Measurements from ENCODE around the gene CAPN10.
"Not testable (repeated sequence)": the region's sequence is repeated elsewhere in the genome, so short reads cannot be mapped to it uniquely, and the experiment has no call there.

The CAPN10 gene

GRCh38 chr2:240557101-240557751, 29.3 kb upstream of the CAPN10 start:
- Mint-ChIP-seq H3K36me3 (ENCODE audit: insufficient read depth) (peaks cover 22% of the 10 kb centered on the region), H3K4me1 (peaks cover 40% of the 10 kb centered on the region), H3K4me3 (peak overlapping the region; percentile 87), H3K9me3 (no peaks in the 10 kb centered on the region), H3K27me3 (no peaks in the 10 kb centered on the region), H3K27ac (ENCODE audit: low read depth) (peak overlapping the region; percentile 71)
- no peak for DNase-seq (ENCODE audit: low spot score in 2 of 2)
- no peak for ATAC-seq (replicated peaks; ENCODE audit: extremely low read depth, poor library complexity, severe bottlenecking)

GRCh38 chr2:240557808-240558207, 28.7 kb upstream of the CAPN10 start, which contains the start of gene ANKMY1:
ANKMY1 (minus strand) TSS chr2:240557988; CDS start chr2:240557335, 653 bp downstream.
- ATAC-seq (replicated peaks; ENCODE audit: extremely low read depth, poor library complexity, severe bottlenecking) (no peak), DNase-seq (ENCODE audit: low spot score in 2 of 2) (no peak)
- H3K27ac Mint-ChIP-seq (ENCODE audit: low read depth) = peak within 1 kb of the TSS; percentile 71
- peak within 1 kb of the TSS; percentile 87 for H3K4me3 Mint-ChIP-seq
- no peaks in the 10 kb centered on the region for H3K9me3 Mint-ChIP-seq
- H3K27me3 Mint-ChIP-seq = no peaks in the 10 kb centered on the region
- H3K4me1 Mint-ChIP-seq = peaks cover 40% of the 10 kb centered on the region
- H3K36me3 Mint-ChIP-seq (ENCODE audit: insufficient read depth) = peaks cover 22% of the 10 kb centered on the region

GRCh38 chr2:240558236-240558761, 28.2 kb upstream of the CAPN10 start:
- Mint-ChIP-seq H3K36me3 (ENCODE audit: insufficient read depth) (peaks cover 22% of the 10 kb centered on the region), H3K27me3 (no peaks in the 10 kb centered on the region), H3K27ac (ENCODE audit: low read depth) (no peak overlapping the region), H3K4me1 (peaks cover 41% of the 10 kb centered on the region), H3K9me3 (no peaks in the 10 kb centered on the region), H3K4me3 (peak overlapping the region; percentile 87)
- no peak for ATAC-seq (replicated peaks; ENCODE audit: extremely low read depth, poor library complexity, severe bottlenecking)
- DNase-seq (ENCODE audit: low spot score in 2 of 2) = no peak

- Mint-ChIP-seq H3K27ac (ENCODE audit: low read depth) (no peak overlapping the region), H3K4me3 (peak overlapping the region; percentile 87), H3K9me3 (no peaks in the 10 kb centered on the region), H3K27me3 (no peaks in the 10 kb centered on the region), H3K4me1 (peaks cover 50% of the 10 kb centered on the region), H3K36me3 (ENCODE audit: insufficient read depth) (peaks cover 22% of the 10 kb centered on the region)
- DNase-seq (ENCODE audit: low spot score in 2 of 2) (no peak), ATAC-seq (replicated peaks; ENCODE audit: extremely low read depth, poor library complexity, severe bottlenecking) (no peak)
These were observed 27.2 kb upstream of the CAPN10 start for GRCh38 chr2:240559286-240559685.

GRCh38 chr2:240560084-240560479, 26.5 kb upstream of the CAPN10 start, which contains the start of gene DUSP28:
DUSP28 (plus strand) TSS chr2:240560357; CDS start chr2:240560685, 328 bp downstream.
- ATAC-seq (replicated peaks; ENCODE audit: extremely low read depth, poor library complexity, severe bottlenecking) (peak; percentile 66), DNase-seq (ENCODE audit: low spot score in 2 of 2) (peak; percentile 83 to 88)
- Mint-ChIP-seq H3K4me3 (peak within 1 kb of the TSS; percentile 87), H3K9me3 (no peaks in the 10 kb centered on the region), H3K36me3 (ENCODE audit: insufficient read depth) (peaks cover 27% of the 10 kb centered on the region), H3K4me1 (peaks cover 58% of the 10 kb centered on the region), H3K27me3 (no peaks in the 10 kb centered on the region), H3K27ac (ENCODE audit: low read depth) (peak within 1 kb of the TSS; percentile 91)

- H3K27ac Mint-ChIP-seq (ENCODE audit: low read depth) = peak overlapping the region; percentile 91
- ATAC-seq (replicated peaks; ENCODE audit: extremely low read depth, poor library complexity, severe bottlenecking) = peak; percentile 45
- peak; percentile 99 to 100 for DNase-seq (ENCODE audit: low spot score in 2 of 2)
- H3K36me3 Mint-ChIP-seq (ENCODE audit: insufficient read depth) = peaks cover 33% of the 10 kb centered on the region
- H3K27me3 Mint-ChIP-seq = no peaks in the 10 kb centered on the region
- H3K9me3 Mint-ChIP-seq = no peaks in the 10 kb centered on the region
- peaks cover 64% of the 10 kb centered on the region for H3K4me1 Mint-ChIP-seq
- H3K4me3 Mint-ChIP-seq = peak overlapping the region; percentile 87
These were observed 25.8 kb upstream of the CAPN10 start for GRCh38 chr2:240560480-240561324.

- peak overlapping the region; percentile 91 for H3K27ac Mint-ChIP-seq (ENCODE audit: low read depth)
- H3K4me1 Mint-ChIP-seq = peaks cover 66% of the 10 kb centered on the region
- DNase-seq (ENCODE audit: low spot score in 2 of 2) (peak in 1 of 2 donors; percentile 11), ATAC-seq (replicated peaks; ENCODE audit: extremely low read depth, poor library complexity, severe bottlenecking) (no peak)
- peaks cover 39% of the 10 kb centered on the region for H3K36me3 Mint-ChIP-seq (ENCODE audit: insufficient read depth)
- no peaks in the 10 kb centered on the region for H3K27me3 Mint-ChIP-seq
- H3K4me3 Mint-ChIP-seq = peak overlapping the region; percentile 87
- H3K9me3 Mint-ChIP-seq = no peaks in the 10 kb centered on the region
These were observed 25.1 kb upstream of the CAPN10 start for GRCh38 chr2:240561325-240561971.

GRCh38 chr2:240563231-240563630, 23.3 kb upstream of the CAPN10 start:
- DNase-seq (ENCODE audit: low spot score in 2 of 2) = peak in 1 of 2 donors; percentile 7
- not testable (repeated sequence) for H3K9me3 Mint-ChIP-seq; H3K27me3 Mint-ChIP-seq; ATAC-seq (replicated peaks; ENCODE audit: extremely low read depth, poor library complexity, severe bottlenecking); H3K27ac Mint-ChIP-seq (ENCODE audit: low read depth)
- Mint-ChIP-seq H3K4me1 (peaks cover 72% of the 10 kb centered on the region), H3K36me3 (ENCODE audit: insufficient read depth) (peaks cover 38% of the 10 kb centered on the region), H3K4me3 (peak overlapping the region; percentile 91)

- Mint-ChIP-seq H3K36me3 (ENCODE audit: insufficient read depth) (peaks cover 37% of the 10 kb centered on the region), H3K4me3 (peak overlapping the region; percentile 91), H3K27me3 (no peaks in the 10 kb centered on the region), H3K27ac (ENCODE audit: low read depth) (peak overlapping the region; percentile 98), H3K9me3 (no peaks in the 10 kb centered on the region), H3K4me1 (peaks cover 65% of the 10 kb centered on the region)
- DNase-seq (ENCODE audit: low spot score in 2 of 2) = peak in 1 of 2 donors; percentile 4
- ATAC-seq (replicated peaks; ENCODE audit: extremely low read depth, poor library complexity, severe bottlenecking) = no peak
These were observed 22.5 kb upstream of the CAPN10 start for GRCh38 chr2:240563951-240564560.

- Mint-ChIP-seq H3K36me3 (ENCODE audit: insufficient read depth) (peaks cover 34% of the 10 kb centered on the region), H3K27ac (ENCODE audit: low read depth) (peak overlapping the region; percentile 98), H3K4me1 (peaks cover 64% of the 10 kb centered on the region), H3K27me3 (no peaks in the 10 kb centered on the region), H3K9me3 (no peaks in the 10 kb centered on the region), H3K4me3 (peak overlapping the region; percentile 91)
- peak in 1 of 2 donors; percentile 18 for DNase-seq (ENCODE audit: low spot score in 2 of 2)
- ATAC-seq (replicated peaks; ENCODE audit: extremely low read depth, poor library complexity, severe bottlenecking) = no peak
These were observed 21.8 kb upstream of the CAPN10 start for GRCh38 chr2:240564561-240565332.

- ATAC-seq (replicated peaks; ENCODE audit: extremely low read depth, poor library complexity, severe bottlenecking) = peak; percentile 65
- Mint-ChIP-seq H3K27ac (ENCODE audit: low read depth) (peak overlapping the region; percentile 98), H3K27me3 (no peaks in the 10 kb centered on the region), H3K4me3 (peak overlapping the region; percentile 91), H3K36me3 (ENCODE audit: insufficient read depth) (peaks cover 37% of the 10 kb centered on the region), H3K9me3 (no peaks in the 10 kb centered on the region), H3K4me1 (peaks cover 67% of the 10 kb centered on the region)
- DNase-seq (ENCODE audit: low spot score in 2 of 2) = peak; percentile 82 to 92
These were observed 21.0 kb upstream of the CAPN10 start for GRCh38 chr2:240565333-240566202.

Data from central memory CD8-positive, alpha-beta T cell (primary cell).